ENCODE results near the gene JMJD1C.

JMJD1C gene

DNA sequence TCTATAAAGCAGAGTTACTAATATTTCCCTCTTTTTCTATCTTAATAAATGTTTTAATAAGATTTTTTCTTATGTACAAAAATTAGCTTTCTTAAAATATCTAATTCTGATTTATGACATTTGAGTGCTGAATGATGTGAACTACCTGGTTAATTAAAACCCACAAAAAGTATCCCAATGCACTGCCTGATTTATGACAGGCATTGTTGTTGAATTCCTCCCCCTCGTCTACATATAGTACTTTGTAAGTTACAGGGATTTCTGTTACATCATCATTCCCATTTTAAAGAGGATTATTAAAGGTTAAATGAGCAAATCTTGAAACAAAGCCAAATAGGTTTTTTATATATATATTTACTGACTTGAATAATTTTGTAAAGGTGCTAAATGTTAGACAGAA is 241.5 kb downstream of the JMJD1C start:
- no peak for DNase-seq (ENCODE audit: low read depth, low spot score)

DNA sequence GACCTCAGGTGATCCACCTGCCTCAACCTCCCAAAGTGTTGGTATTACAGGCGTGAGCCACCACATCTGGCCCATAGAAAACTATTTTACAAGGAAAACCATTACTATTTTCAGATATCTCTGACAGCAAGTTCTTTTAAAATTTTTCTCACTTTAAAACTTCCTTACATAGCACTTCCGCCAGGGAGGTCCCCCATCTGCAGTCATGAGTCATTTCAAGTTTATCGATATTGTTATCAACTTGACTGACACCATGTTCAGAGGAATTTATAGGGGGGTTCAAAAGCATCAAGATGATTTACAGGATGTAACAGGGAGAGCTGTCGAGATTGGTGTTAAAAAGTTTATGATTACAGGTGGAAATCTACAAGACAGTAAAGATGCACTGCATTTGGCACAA is 243.8 kb downstream of the JMJD1C start:
- DNase-seq (ENCODE audit: low read depth, low spot score), result no peak

DNA sequence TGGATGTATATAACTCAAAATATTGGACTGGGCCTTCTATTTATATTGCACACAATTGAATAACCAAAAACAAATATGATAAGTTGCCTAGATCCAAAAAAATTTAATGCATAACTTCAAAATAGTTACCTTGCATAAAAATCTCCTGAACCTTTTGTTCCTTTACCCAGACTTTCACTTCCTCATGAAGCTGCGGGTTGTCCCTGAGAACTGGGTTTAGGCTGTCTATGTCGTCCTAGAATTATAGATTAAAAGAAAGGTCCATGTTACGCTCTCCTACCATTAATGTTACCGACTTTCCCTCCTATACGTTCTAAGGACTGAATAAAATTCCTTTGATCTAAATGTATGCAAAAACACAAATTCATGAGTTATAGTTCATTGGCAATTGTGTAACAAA is 246.0 kb downstream of the JMJD1C start:
- no peak for DNase-seq (ENCODE audit: low read depth, low spot score)

DNA sequence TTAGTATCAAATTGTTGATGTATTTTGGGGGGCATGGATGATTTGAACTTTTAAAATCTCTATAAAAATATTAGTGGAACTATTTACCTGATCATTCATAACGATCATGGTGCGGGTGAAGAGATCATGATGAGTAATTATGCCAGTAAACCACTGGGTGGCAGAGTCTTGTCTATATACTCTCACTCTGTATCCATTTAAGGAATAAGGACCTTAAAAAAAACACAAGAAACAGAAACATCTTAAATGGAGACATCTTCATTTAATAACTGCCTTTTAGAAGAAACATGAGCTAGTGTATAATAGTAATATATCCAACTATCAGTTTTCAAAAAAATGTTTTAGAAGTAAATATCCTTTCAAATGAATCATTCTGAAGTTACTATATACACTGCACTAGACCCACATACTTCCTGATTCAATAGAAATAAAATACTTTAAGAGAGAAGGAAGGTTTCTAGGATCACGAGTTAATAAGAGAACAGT is 248.6 kb downstream of the JMJD1C start:
- no peak for DNase-seq (ENCODE audit: low read depth, low spot score)

DNA sequence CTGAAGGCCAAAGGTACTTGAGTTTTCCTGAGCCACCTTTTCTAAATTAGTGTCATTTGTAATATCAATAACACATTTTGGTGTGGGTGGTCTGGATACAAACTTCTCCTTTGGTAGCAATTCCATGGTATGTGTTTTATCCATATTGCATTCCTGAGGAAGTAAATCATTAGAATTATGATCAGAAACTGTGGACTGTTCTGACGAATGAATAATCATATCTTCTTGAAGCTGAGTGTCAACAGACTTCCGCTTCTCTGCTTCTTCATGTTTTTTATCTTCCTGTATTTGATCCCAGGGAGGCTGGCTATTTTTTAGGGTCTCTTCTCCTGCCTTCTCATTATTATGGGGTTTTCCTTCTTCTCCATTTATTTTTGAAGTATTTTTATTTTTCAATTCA is 251.2 kb downstream of the JMJD1C start:
- DNase-seq (ENCODE audit: low read depth, low spot score), result no peak

DNA sequence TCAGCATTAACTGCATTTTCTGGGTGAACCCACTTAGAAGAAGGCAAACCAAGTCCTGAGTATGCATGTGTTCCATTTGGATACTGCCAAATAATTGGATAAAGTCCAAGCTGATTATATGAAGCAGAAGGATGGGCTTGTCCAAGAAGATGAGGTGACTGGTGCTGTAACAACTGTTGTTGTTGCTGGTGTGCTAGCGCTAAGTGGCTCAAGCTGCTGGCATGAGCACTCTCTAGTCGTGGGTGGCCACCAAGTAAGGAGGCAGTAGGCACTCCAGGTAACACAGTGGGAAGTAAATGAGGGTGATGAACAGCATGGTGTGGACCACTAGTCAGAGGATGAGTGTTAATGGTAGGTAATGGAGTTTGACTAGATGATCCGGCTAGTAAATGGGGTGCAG is 252.3 kb downstream of the JMJD1C start:
- no peak for DNase-seq (ENCODE audit: low read depth, low spot score)

DNA sequence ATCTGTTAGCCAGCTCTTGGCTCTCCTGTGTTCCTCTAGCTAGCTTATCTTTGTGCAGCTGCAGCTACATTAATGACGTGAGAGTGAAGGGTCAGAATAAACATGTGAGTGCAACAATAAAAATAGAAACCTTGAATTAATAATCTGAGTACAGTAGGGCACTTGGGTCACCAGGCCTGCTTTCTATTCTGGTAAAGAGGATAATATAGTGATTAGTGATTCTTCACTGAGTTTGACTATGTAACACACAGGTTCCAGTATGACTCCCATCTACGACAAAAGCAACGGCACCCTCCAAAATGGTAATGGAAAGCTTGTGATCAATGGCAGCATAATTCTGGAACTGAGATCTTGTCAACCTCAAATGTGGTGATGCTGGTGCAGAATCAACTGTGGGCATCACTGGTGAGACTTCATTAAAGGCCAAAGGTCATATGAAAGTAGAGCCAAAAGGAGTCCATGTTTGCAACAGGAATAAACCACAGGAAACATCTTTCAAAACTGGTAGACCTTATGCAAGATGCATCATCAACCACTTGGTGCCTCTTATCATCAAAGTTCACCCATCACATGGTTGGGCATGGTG is 255.1 kb downstream of the JMJD1C start:
- no peak for DNase-seq (ENCODE audit: low read depth, low spot score)

DNA sequence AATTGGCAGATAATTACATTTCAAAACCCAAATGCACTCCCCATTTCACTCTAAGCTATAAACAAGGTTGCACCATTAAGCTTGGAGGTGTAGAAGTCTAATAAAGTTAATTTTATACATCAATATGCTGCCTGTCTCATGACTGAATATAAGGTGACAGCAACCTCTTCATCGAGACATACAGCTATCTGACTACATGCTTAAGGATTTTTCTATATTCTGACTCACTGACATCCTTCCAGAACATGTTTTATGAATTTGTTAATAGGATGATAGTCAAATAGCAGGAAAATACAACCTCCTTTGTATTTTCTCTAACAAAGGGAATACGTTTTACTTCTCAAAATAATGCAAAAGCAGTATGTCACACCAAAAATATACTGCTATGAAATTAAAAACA is 256.1 kb downstream of the JMJD1C start:
- no peak for DNase-seq (ENCODE audit: low read depth, low spot score)

DNA sequence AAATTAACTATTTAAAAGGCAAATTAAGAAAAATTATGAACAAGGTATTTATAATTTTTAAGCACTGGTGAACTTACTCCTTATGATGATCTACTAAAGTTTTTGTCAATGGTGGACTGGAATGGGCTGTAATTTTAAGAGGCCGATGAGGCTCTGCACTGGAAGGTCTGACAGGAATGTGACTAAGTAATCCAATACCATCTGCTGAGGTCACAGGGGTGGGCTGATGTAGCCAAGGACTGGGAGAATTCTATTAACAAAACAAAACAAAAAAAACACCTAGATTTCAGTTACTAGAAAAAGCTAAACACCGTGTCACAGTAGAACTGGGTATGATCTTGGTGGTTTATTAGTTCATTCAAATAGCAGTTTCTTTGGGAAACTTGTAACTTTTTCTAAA is 256.8 kb downstream of the JMJD1C start:
- no peak for DNase-seq (ENCODE audit: low read depth, low spot score)

DNA sequence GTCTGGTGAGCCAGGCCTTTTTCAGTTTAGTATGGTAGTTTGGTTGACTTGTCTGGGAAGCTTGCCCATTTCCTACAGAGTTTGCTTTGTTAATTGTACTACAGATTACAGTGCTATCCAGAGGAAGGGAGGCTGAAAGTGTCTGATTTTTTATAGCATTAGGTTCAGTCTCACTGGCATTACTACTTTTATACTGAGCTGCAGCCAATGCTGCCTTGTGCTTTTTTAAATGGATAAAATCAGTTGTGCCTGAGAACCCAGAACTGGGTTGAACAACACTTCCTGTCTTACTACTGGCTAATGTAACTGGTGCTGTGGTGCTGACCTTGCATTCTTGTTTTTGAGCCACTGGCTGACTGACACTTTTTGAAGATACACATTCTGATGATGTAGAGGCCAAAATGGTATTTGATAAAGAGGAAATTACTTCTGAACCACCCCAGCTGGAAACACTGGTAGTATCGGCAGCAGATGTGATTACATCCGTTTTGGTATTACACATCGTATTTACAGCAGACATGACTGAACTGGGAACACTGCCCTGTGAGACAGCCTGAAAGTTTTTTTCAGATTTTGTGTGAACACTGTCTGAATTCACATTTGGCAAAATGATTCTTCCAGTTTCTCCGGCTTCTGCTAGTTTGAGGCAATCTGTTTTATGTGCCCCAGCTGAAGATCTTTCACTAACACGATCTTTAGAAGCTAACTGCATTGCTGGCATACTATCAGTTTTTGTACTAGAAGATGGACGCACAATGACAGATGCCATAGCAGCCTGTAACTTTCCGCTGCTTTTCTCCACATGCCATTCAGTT is 258.6 kb downstream of the JMJD1C start:
- no peak for DNase-seq (ENCODE audit: low read depth, low spot score)

DNA sequence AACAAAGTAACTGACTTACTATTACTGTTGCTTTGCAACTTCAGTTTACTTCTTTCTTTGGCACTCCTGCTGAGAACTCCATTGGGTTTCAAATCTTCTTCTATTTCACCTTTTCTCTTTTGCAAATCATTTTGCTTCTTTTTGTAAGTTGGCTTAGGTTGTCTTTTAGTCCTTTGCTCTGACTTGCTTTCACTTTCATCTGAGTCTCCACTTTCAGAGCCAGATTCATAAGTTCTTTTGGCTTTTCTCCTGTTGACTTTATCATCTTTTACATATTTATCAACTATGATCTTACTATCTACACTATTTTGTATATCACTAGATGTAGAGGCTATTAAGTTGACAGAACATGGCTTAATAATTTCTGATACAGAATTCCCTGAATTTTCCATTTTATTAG is 259.2 kb downstream of the JMJD1C start:
- DNase-seq (ENCODE audit: low read depth, low spot score), result no peak

DNA sequence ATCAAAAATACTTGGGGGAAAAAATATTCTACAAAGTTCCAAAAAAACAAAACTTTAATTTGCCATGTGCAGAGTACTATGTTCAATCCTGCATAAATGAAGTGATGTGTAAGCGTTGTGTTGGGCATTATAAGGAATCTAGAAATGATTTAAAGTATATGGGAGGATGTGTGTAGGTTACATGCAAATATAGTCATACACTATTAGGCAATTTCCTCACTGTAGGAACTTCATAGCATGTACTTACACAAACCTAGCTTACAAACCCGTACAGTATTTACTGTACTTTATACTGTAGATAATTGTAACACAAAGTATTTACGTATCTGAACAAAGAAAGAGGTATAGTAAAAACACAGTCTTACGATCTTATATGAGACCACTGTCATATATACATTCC is 260.4 kb downstream of the JMJD1C start:
- DNase-seq (ENCODE audit: low read depth, low spot score), result no peak

DNA sequence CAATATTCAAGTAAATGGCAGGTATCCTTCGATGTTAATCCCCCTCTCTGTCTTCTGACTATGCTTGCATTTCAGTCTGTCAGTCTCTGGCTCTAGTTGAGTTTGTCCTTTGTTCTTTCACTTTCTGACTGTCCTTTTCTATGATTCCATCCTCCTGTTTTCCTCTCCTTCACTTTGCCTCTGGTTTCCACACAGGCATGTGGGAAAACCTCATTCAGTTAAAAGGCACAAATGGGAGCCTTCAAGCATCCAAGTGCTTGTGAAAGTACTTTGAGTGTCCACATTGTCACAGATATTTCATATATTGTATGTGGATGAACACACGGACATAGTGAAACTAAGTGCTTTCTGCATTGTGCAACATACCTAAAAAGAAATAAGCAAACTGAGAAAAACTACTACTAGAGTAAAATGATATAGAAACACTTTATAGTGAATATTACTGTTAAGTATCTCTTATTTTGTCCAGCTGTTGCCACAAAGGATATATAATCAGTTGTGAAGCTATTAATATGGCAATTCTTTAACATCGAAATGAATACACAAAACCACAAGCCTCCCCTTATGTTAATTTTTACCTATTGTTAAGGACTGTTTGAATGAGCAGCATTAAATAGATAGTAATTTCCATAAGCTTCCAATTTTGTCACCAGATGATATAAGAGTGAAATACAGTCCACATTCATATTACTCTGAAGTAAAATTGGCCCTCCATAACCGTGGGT is 260.9 kb downstream of the JMJD1C start:
- no peak for DNase-seq (ENCODE audit: low read depth, low spot score)

DNA sequence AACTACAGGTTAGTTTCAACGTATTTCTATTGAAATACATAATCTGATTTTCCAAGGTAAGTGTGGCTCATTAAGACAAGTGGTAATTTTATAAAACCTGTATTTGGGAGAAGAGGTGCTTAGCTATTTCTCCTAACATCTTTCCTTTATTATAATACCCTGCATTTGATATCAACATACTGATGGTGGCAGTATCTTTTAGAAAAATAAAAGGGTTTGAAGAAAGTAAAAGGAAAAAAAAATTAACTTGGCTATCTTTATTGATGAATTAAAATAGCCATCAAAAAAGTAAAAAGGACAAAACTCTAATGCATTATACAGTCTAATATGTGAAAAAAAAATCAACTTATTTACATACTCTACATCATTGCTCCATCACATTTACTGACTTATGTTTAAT is 264.7 kb downstream of the JMJD1C start:
- DNase-seq (ENCODE audit: low read depth, low spot score), result no peak

DNA sequence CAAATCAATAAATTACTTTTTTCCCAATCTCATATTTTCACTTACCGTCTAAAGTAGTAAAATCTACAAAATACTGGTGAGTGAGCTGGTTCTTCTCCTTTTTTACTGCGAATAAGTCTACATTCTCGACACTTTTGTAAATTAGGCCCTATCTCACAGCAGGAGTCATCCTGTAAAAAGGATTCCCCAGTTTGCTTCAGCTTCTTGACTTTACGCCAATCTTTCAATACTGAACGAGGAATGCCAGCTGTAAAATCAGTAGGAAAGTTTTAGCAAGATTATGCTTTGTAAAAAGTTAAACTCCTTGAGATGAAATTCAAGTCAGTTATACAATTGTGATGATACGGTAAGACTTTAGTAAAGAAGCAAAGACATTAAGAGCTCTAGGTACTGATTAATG is 265.3 kb downstream of the JMJD1C start:
- DNase-seq (ENCODE audit: low read depth, low spot score), result no peak

DNA sequence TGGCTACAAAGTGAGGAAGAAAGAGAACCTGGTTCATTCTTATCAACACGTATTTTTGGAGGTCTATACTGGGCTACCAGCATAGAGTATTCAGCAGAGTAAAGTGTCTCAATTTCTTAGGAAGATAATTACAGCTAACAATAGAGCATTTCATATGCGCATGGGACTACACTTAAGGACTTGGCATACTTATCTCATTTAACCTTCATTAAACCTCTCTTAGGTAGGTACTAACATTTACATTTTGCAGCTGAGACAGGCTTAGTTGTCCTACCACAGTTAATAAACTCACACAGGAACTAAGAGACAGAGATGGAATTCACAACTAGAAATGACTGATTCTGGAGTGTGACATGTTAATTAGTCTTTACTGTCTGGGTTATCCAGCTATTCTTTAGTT is 266.1 kb downstream of the JMJD1C start:
- DNase-seq (ENCODE audit: low read depth, low spot score), result no peak

DNA sequence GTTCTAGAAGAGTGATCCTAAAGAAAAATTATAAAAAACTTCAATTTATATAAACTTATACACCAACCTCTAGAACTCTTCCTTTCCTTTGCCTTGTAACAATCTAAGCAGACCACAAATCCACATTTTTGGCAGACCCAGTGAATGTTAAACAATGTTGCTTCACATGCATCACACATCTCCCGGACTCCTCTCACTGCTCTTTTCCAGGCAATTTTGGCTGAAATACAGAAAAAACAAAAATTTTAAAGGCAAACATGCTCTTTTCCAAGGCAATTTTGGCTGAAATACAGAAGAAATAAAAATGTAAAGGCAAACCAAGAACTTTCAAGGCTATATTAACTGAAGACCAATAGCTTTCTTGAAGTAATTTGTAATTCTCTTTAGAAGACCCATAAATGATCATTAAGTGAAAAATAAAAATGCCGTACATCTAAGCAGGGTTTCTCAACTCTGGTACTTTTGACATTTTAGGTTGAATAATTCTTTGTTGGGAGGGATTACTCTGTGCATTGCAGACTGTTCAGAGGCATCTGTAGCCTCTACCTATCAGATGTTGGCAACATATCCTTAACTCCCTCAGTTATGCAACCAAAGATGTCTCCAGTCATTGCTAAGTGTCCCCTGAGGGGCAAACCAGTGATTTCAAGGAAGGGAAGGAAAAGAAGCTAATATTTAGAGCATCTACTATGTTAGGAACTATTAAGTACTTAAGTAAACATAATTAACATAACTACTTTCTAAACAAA is 268.3 kb downstream of the JMJD1C start:
- DNase-seq (ENCODE audit: low read depth, low spot score), result peak; percentile 60

DNA sequence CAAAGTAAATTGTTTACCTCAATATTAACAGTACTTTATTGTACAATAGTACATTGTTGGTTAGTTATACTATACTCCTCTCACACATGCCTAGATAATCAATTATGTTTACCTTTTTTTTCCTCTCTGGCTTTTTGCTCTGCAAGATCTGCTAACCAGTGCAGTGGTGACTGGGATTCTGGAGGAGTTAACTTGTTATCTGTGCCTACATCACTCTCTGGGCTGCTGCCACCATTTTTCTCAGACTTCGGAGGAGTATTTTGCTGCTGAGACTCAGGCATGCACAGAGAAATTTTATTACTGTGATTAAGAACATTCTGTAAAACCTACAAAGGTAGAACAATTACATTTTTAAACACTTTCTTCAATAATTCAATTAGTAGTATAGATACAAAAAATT is 273.0 kb downstream of the JMJD1C start:
- DNase-seq (ENCODE audit: low read depth, low spot score), result no peak

DNA sequence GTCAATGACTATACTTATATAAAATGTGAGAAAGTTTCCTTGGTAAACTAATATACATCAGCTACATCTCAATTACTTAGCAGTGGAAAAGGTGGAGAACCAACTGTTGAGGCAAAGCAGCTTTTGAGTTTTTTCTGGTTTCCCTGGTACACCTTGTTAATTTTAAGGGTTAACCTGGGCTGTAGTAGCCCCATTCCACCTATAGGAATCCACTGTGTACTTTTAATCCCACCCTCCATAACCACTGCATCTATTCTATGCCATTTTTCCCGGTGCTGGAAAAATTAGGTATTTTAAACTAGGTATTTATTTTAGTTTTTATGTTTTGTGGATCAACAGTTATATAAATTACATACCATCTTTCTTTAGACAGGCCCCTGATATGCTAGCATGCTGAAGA is 290.2 kb downstream of the JMJD1C start:
- no peak for DNase-seq (ENCODE audit: low read depth, low spot score)

DNA sequence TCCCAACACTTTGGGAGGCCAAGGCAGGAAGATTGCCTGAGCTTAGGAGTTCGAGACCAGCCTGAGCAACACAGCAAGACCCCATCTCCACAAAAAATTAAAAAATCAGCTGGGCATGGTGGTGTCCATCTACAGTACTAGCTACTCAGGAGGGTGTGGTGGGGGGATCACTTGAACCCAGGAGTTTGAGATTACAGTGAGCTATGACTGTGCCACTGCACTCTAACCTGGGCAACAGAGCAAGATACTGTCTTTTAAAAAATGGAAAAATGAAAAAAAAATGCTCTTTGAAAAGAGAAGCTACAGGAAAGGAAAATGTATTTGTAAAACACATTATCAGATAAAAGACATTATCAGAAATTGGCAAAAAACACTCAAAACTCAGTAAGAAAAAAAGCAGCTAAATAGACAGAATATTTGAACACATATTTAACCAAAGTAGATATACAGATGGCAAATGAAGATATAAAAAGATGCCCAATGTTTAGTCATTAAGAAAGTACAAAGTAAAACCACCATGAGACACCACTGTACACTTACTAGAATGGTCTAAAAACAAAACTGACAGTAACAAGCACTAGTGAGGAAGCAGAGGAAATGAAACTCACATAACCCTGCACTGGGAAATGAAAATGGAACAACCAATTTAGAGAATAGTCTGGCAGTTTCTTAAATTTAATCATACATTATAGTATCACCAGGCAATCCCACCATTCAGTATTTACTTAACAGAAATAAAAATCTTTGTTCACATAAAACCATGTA is 292.1 kb downstream of the JMJD1C start:
- DNase-seq (ENCODE audit: low read depth, low spot score), result no peak

DNA sequence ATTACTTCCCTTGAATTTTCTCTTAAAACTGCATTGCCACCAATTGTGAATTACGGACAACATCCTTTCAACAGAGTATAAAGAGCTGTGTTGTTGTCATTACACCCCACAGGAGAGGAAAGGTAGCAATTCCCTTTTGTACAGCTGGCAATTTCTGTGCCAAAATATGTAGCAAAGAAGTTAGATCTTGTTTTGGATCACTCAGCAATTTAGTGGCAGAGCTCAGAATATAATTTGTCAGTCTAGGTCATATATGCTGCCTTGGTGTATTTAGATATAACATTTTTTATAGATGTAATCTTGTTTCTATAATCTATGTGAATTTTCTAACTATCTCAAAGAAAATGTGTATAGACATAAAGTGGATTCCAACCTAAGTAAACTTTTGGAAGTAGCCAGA is 293.9 kb downstream of the JMJD1C start:
- no peak for DNase-seq (ENCODE audit: low read depth, low spot score)
